ENCODE data around the gene MT4. TPM values are rescaled to one million over a fixed set of nuclear protein-coding genes. Genes with fewer than 3 reads are reported as not detected.

The MT4 gene
- total RNA-seq = not detected
- long read RNA-seq = 0 reads

DNA sequence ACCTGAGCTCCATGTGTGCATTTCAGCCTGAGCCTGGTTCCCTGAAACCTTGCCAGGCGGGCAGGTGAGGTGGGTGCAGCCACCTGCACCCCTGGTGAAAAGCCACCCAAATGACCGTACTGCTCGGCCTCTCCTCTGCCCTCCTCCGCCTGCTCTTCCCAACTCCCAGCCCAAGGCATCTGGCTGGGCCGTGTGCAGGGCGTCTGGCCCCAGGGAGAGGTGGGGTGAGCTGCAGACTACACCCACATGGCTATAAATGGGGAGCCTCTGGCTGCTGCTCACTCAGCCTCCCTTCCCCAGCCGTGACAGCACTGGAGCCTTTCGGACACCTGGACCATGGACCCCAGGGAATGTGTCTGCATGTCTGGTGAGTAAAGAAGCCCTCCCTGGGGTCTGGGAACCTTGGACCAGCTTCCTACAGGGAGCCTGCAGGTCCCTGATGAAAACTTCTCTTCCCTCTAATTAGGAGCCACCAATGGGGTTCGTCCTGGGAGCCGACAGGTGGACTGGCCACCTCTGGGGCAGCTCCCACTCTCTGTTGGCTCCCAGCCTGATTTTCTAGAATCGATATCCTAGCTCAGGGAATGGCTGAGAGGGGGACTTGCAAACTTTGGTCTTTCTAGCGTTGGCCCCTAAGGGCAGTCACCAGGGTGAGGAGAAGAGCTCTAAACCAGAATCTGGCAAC, at the start of gene MT4:
Gene MT4, plus strand, starts transcription at position 281 of the 685 bp plus-strand sequence. Its CDS starts 56 bp downstream, at position 337.
- intact Hi-C loops (cut with DNase I, micrococcal nuclease) = no loop called here
- no peak for ATAC-seq
- DNase-seq = no peak

GRCh38 chr16:56515665-56516064, 49.2 kb upstream of the MT4 start:
- ATAC-seq (no peak), DNase-seq (no peak)
- intact Hi-C loops (cut with DNase I, micrococcal nuclease) = loop anchor here in 1 of 2 donors (5.0 kb wide), 1 partner anchor 87 kb away; no protein-coding TSS in a partner anchor

GRCh38 chr16:56517206-56517605, 47.7 kb upstream of the MT4 start:
- no peak for ATAC-seq
- DNase-seq = no peak
- intact Hi-C loops (cut with DNase I, micrococcal nuclease) = loop anchor here in 1 of 2 donors (5.0 kb wide), 1 partner anchor 85 kb away; no protein-coding TSS in a partner anchor

GRCh38 chr16:56518425-56518824, 46.4 kb upstream of the MT4 start:
- intact Hi-C loops (cut with DNase I, micrococcal nuclease) = loop anchor here in 1 of 2 donors (5.0 kb wide), 1 partner anchor 84 kb away; no protein-coding TSS in a partner anchor

DNA sequence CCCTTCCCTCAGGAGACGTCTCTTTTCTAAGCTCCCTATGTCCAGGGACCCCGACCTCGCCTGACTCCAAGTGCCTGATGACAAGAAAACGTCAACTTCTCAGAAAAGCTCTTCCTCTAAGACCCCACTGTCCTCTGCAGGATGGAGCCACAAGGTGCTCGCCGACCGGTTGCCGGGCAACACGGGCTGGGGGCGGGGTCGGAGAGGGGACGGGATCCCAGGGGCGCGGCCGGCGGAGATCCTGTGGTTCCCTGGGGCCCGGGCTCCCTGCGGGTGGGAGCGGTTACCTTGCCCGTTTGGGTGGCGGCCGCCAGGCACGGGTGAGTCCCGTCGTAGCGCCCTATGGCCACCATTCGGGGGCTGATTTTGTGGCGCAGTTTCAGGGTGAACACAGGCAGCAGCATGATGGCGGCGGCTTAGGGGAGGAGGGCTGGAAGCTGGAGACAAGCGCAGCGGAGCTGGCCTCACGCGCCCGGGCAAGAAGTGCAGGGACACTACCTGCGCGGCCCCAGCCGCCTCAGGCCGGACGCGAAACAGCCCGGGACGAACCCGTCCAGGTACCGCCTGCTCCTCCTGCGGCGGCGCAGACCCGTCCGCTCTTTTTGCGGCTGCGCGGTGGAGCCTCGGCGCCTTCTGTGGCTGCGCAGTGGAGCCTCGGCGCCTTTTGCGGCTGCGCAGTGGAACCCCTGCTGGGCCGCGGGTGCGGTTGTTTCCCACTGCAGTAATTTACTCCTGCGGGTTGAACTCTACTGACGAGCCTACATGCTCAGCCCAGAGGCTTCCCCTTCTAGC, 45.2 kb upstream of the MT4 start, which contains the start of gene BBS2:
Gene BBS2, minus strand, starts transcription at position 566 of the 792 bp plus-strand sequence. Its CDS starts 162 bp downstream, at position 404.
- ATAC-seq (peak; percentile 96), DNase-seq (peak; percentile 89 to 95)
- intact Hi-C loops (cut with DNase I, micrococcal nuclease) = loop anchor here in 1 of 2 donors (5.0 kb wide), 1 partner anchor 83 kb away; no protein-coding TSS in a partner anchor

More at GRCh38 chr16:56518425-56518824, 46.4 kb upstream of the MT4 start:
- no peak for ATAC-seq
- no peak for DNase-seq

GRCh38 chr16:56520251-56520577, 44.7 kb upstream of the MT4 start:
- ATAC-seq = no peak
- intact Hi-C loops (cut with DNase I, micrococcal nuclease) = no loop called here
- no peak for DNase-seq

DNA sequence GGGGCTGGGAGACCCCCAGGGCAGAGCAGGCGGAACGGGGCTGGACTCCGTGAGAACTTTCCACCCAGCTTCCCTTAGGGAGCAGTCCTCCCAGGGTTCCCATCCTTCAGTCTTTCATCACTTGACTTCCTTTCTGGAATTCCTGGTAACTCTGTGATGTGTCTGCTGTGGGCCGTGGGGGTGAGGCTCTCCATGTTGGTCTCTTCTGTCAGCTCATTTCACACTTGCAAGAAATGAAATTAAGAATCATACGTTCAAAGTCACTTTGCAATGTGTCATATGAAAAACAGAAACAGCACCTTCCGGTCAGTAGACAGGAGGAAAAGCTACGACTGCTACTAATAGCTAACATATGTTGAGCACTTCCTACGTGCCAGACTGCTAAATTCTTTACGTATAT, 39.6 kb upstream of the MT4 start:
- ATAC-seq (no peak), DNase-seq (no peak)
- intact Hi-C loops (cut with DNase I, micrococcal nuclease) = no loop called here

- DNase-seq = no peak
- intact Hi-C loops (cut with DNase I, micrococcal nuclease) = no loop called here
- no peak for ATAC-seq
These were observed 34.0 kb upstream of the MT4 start for GRCh38 chr16:56530872-56531271.

GRCh38 chr16:56532714-56533113, 32.2 kb upstream of the MT4 start:
- intact Hi-C loops (cut with DNase I, micrococcal nuclease) = no loop called here
- ATAC-seq = peak; percentile 27
- no peak for DNase-seq

DNA sequence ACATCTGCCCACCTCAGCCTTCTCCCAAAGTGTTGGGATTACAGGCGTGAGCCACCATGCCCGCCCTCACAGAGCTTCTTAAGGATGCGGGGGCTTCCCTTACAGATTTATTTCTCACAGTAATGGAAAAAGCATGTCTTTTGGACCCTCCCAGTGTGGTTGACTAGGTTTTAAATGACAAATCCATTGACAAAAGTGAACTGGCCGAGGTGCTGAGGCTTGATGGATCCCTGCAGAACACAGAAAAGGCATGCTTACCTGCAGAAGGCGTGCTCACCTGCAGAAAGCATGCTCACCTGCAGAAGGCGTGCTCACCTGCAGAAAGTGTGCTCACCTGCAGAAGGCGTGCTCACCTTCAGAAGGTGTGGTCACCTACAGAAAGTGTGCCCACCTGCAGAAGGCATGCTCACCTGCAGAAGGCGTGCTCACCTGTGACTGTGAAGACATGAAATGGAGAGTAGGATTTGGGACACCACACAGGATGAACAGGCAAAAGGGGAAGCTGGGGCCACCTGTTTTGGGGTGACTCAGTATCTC, 30.0 kb upstream of the MT4 start:
- intact Hi-C loops (cut with DNase I, micrococcal nuclease) = no loop called here
- peak in 1 of 2 donors; percentile 24 for DNase-seq
- ATAC-seq = peak; percentile 65

GRCh38 chr16:56538331-56538730, 26.5 kb upstream of the MT4 start:
- DNase-seq (no peak), ATAC-seq (no peak)
- intact Hi-C loops (cut with DNase I, micrococcal nuclease) = no loop called here

- ATAC-seq (no peak), DNase-seq (no peak)
- intact Hi-C loops (cut with DNase I, micrococcal nuclease) = no loop called here
These were observed 25.2 kb upstream of the MT4 start for GRCh38 chr16:56539656-56540055.

DNA sequence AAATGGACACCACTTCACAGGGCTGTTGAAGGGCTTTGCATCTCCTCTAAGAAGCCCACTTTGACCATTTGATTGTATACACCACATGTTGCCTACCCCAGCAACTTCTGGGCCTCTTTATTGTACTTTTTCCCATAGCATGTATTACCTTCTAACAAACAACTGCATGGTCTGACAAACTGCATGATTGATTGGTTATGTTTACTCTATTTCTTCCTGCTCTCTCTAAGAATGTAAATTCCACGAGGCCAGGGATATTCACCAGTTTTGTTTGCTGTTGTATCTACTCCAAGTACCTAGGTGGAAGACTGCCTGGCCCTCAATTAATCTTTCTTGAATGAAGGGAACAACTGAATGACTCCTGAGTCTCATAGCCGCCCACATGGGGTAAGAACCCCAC, 22.8 kb upstream of the MT4 start:
- intact Hi-C loops (cut with DNase I, micrococcal nuclease) = no loop called here
- ATAC-seq = no peak
- DNase-seq = no peak

- intact Hi-C loops (cut with DNase I, micrococcal nuclease) = no loop called here
- DNase-seq (no peak), ATAC-seq (no peak)
These were observed 17.5 kb upstream of the MT4 start for GRCh38 chr16:56547120-56547948.

GRCh38 chr16:56547949-56548567, 16.8 kb upstream of the MT4 start:
- intact Hi-C loops (cut with DNase I, micrococcal nuclease) = no loop called here
- no peak for ATAC-seq

GRCh38 chr16:56549161-56549560, 15.7 kb upstream of the MT4 start:
- ATAC-seq (no peak), DNase-seq (no peak)
- intact Hi-C loops (cut with DNase I, micrococcal nuclease) = no loop called here

More at GRCh38 chr16:56547949-56548567, 16.8 kb upstream of the MT4 start:
- DNase-seq = no peak

GRCh38 chr16:56549744-56550385, 15.0 kb upstream of the MT4 start:
- ATAC-seq = no peak
- intact Hi-C loops (cut with DNase I, micrococcal nuclease) = no loop called here
- DNase-seq = no peak
